T-helper 2 cell treated with Interferon-gamma antibody and Interleukin-4, amounts not matched to agents 5 μg/mL and 100 μg/mL, for 36 hours (primary cell): ENCODE results near the gene LPCAT2.
A peak's percentile ranks its signal among the peaks of the same experiment; 100 is the strongest.

ENCODE experiments used
- DNase-seq: peaks from one replicate; pipeline ENCODE4 v3.0.0; 2021; ENCODE audit warnings: low spot score
- H3K27ac Mint-ChIP-seq: one replicate; pipeline ENCODE4 v1.8.0; 2021; ENCODE audit warnings: mild to moderate bottlenecking, mixed read lengths
- H3K27me3 Mint-ChIP-seq: one replicate; pipeline ENCODE4 v1.8.0; 2021; ENCODE audit warnings: low read depth, mixed read lengths
- H3K36me3 Mint-ChIP-seq: one replicate; pipeline ENCODE4 v1.8.0; 2021; ENCODE audit warnings: low read depth, mixed read lengths
- H3K4me1 Mint-ChIP-seq: one replicate; pipeline ENCODE4 v1.8.0; 2021; ENCODE audit warnings: low read depth, mixed read lengths
- H3K4me3 Mint-ChIP-seq: one replicate; pipeline ENCODE4 v1.8.0; 2022; ENCODE audit warnings: mild to moderate bottlenecking, moderate library complexity, mixed read lengths
- H3K9me3 Mint-ChIP-seq: one replicate; pipeline ENCODE4 v1.8.0; 2021; ENCODE audit warnings: mixed read lengths

LPCAT2 gene

GRCh38 chr16:55503726-55504550 is 4.9 kb upstream of the LPCAT2 start:
- Mint-ChIP-seq H3K27ac (no peak overlapping the region), H3K36me3 (no peaks in the 10 kb centered on the region), H3K4me1 (peaks cover 27% of the 10 kb centered on the region), H3K27me3 (peaks cover 9% of the 10 kb centered on the region), H3K4me3 (no peak overlapping the region), H3K9me3 (no peaks in the 10 kb centered on the region)
- DNase-seq = no peak

- H3K27ac Mint-ChIP-seq = no peak overlapping the region
- peaks cover 19% of the 10 kb centered on the region for H3K27me3 Mint-ChIP-seq
- no peak for DNase-seq
- no peaks in the 10 kb centered on the region for H3K9me3 Mint-ChIP-seq
- no peak overlapping the region for H3K4me3 Mint-ChIP-seq
- H3K4me1 Mint-ChIP-seq = peaks cover 22% of the 10 kb centered on the region
- H3K36me3 Mint-ChIP-seq = no peaks in the 10 kb centered on the region
Measured at GRCh38 chr16:55505333-55506015, 3.4 kb upstream of the LPCAT2 start.

GRCh38 chr16:55506083-55506482 is 2.8 kb upstream of the LPCAT2 start:
- no peak for DNase-seq
- no peak overlapping the region for H3K27ac Mint-ChIP-seq
- no peak overlapping the region for H3K4me3 Mint-ChIP-seq
- no peaks in the 10 kb centered on the region for H3K9me3 Mint-ChIP-seq
- H3K27me3 Mint-ChIP-seq = peaks cover 19% of the 10 kb centered on the region
- no peaks in the 10 kb centered on the region for H3K36me3 Mint-ChIP-seq
- H3K4me1 Mint-ChIP-seq = peaks cover 18% of the 10 kb centered on the region

- Mint-ChIP-seq H3K9me3 (peaks cover under 1% of the 10 kb centered on the region), H3K27me3 (peaks cover 20% of the 10 kb centered on the region), H3K27ac (no peak overlapping the region)
Measured at GRCh38 chr16:55506708-55507107, 2.2 kb upstream of the LPCAT2 start.

GRCh38 chr16:55508271-55508921 is 476 bp upstream of the LPCAT2 start:
- H3K27ac Mint-ChIP-seq = no peak overlapping the region
- H3K36me3 Mint-ChIP-seq = peaks cover 16% of the 10 kb centered on the region
- no peak for DNase-seq
- peaks cover 11% of the 10 kb centered on the region for H3K4me1 Mint-ChIP-seq
- H3K27me3 Mint-ChIP-seq = peaks cover 32% of the 10 kb centered on the region
- peak overlapping the region; percentile 82 for H3K4me3 Mint-ChIP-seq
- peaks cover 17% of the 10 kb centered on the region for H3K9me3 Mint-ChIP-seq

More at GRCh38 chr16:55506708-55507107, 2.2 kb upstream of the LPCAT2 start:
- DNase-seq = no peak
- H3K36me3 Mint-ChIP-seq = no peaks in the 10 kb centered on the region
- peaks cover 12% of the 10 kb centered on the region for H3K4me1 Mint-ChIP-seq
- no peak overlapping the region for H3K4me3 Mint-ChIP-seq

- Mint-ChIP-seq H3K27me3 (peaks cover 35% of the 10 kb centered on the region), H3K9me3 (peaks cover 29% of the 10 kb centered on the region)
Measured at GRCh38 chr16:55510185-55510805, 1.4 kb downstream of the LPCAT2 start.

GRCh38 chr16:55512941-55513340 is 4.1 kb downstream of the LPCAT2 start:
- no peak overlapping the region for H3K27ac Mint-ChIP-seq
- peaks cover 40% of the 10 kb centered on the region for H3K27me3 Mint-ChIP-seq
- DNase-seq = no peak
- H3K4me1 Mint-ChIP-seq = peaks cover 11% of the 10 kb centered on the region
- no peak overlapping the region for H3K4me3 Mint-ChIP-seq
- peaks cover 34% of the 10 kb centered on the region for H3K9me3 Mint-ChIP-seq
- H3K36me3 Mint-ChIP-seq = peaks cover 19% of the 10 kb centered on the region

More at GRCh38 chr16:55510185-55510805, 1.4 kb downstream of the LPCAT2 start:
- H3K4me3 Mint-ChIP-seq = peak overlapping the region; percentile 82
- peaks cover 11% of the 10 kb centered on the region for H3K4me1 Mint-ChIP-seq
- no peak overlapping the region for H3K27ac Mint-ChIP-seq
- no peak for DNase-seq
- peaks cover 18% of the 10 kb centered on the region for H3K36me3 Mint-ChIP-seq

GRCh38 chr16:55513616-55514015 is 4.7 kb downstream of the LPCAT2 start:
- peaks cover 19% of the 10 kb centered on the region for H3K36me3 Mint-ChIP-seq
- no peak overlapping the region for H3K27ac Mint-ChIP-seq
- peaks cover 11% of the 10 kb centered on the region for H3K4me1 Mint-ChIP-seq
- peaks cover 37% of the 10 kb centered on the region for H3K27me3 Mint-ChIP-seq
- H3K9me3 Mint-ChIP-seq = peaks cover 38% of the 10 kb centered on the region
- DNase-seq = no peak
- no peak overlapping the region for H3K4me3 Mint-ChIP-seq

GRCh38 chr16:55515111-55515510 is 6.2 kb downstream of the LPCAT2 start:
- no peak overlapping the region for H3K27ac Mint-ChIP-seq
- peaks cover 40% of the 10 kb centered on the region for H3K9me3 Mint-ChIP-seq
- H3K36me3 Mint-ChIP-seq = peaks cover 19% of the 10 kb centered on the region
- peaks cover 27% of the 10 kb centered on the region for H3K27me3 Mint-ChIP-seq
- H3K4me3 Mint-ChIP-seq = no peak overlapping the region
- DNase-seq = no peak
- H3K4me1 Mint-ChIP-seq = peaks cover 3% of the 10 kb centered on the region

GRCh38 chr16:55521792-55522191 is 12.9 kb downstream of the LPCAT2 start:
- Mint-ChIP-seq H3K27me3 (peaks cover 2% of the 10 kb centered on the region), H3K4me1 (no peaks in the 10 kb centered on the region), H3K27ac (no peak overlapping the region)

GRCh38 chr16:55526441-55526840 is 17.6 kb downstream of the LPCAT2 start:
- no peaks in the 10 kb centered on the region for H3K4me1 Mint-ChIP-seq
- H3K27ac Mint-ChIP-seq = no peak overlapping the region
- H3K9me3 Mint-ChIP-seq = peaks cover 9% of the 10 kb centered on the region
- H3K4me3 Mint-ChIP-seq = no peak overlapping the region
- no peaks in the 10 kb centered on the region for H3K36me3 Mint-ChIP-seq
- no peak for DNase-seq
- H3K27me3 Mint-ChIP-seq = no peaks in the 10 kb centered on the region

More at GRCh38 chr16:55521792-55522191, 12.9 kb downstream of the LPCAT2 start:
- Mint-ChIP-seq H3K36me3 (no peaks in the 10 kb centered on the region), H3K4me3 (no peak overlapping the region), H3K9me3 (peaks cover 15% of the 10 kb centered on the region)
- DNase-seq = no peak

GRCh38 chr16:55527885-55528284 is 19.0 kb downstream of the LPCAT2 start:
- H3K27me3 Mint-ChIP-seq = no peaks in the 10 kb centered on the region
- H3K36me3 Mint-ChIP-seq = no peaks in the 10 kb centered on the region
- DNase-seq = no peak
- H3K4me3 Mint-ChIP-seq = no peak overlapping the region
- no peaks in the 10 kb centered on the region for H3K9me3 Mint-ChIP-seq
- H3K4me1 Mint-ChIP-seq = no peaks in the 10 kb centered on the region
- no peak overlapping the region for H3K27ac Mint-ChIP-seq

GRCh38 chr16:55529018-55529417 is 20.1 kb downstream of the LPCAT2 start:
- no peaks in the 10 kb centered on the region for H3K4me1 Mint-ChIP-seq
- H3K9me3 Mint-ChIP-seq = no peaks in the 10 kb centered on the region
- no peaks in the 10 kb centered on the region for H3K36me3 Mint-ChIP-seq
- H3K27ac Mint-ChIP-seq = no peak overlapping the region
- no peaks in the 10 kb centered on the region for H3K27me3 Mint-ChIP-seq
- no peak overlapping the region for H3K4me3 Mint-ChIP-seq
- no peak for DNase-seq
